GM21528 (cell line): ENCODE measurements around the gene HTRA3.

Experiments used
- ATAC-seq: cut with Tn5 transposase; IDR thresholded peaks from one replicate; pipeline ENCODE4 v1.9.1; 2021; ENCODE audit warnings: mild to moderate bottlenecking, moderate library complexity; ENCODE audit not compliant: unreplicated experiment, low FRiP score

Gene HTRA3

GRCh38 chr4:8233672-8234484 is 35.7 kb upstream of the HTRA3 start:
- ATAC-seq: no peak

GRCh38 chr4:8234715-8235114 is 34.8 kb upstream of the HTRA3 start:
- no peak for ATAC-seq

GRCh38 chr4:8235224-8235623 is 34.3 kb upstream of the HTRA3 start:
- no peak for ATAC-seq

- no peak for ATAC-seq
Observed at GRCh38 chr4:8235686-8236085, 33.9 kb upstream of the HTRA3 start.

GRCh38 chr4:8236106-8236919 is 33.2 kb upstream of the HTRA3 start:
- ATAC-seq: no peak

GRCh38 chr4:8236920-8237195 is 32.7 kb upstream of the HTRA3 start:
- ATAC-seq: no peak

GRCh38 chr4:8237256-8237989 is 32.1 kb upstream of the HTRA3 start:
- ATAC-seq: no peak

GRCh38 chr4:8238036-8238511 is 31.5 kb upstream of the HTRA3 start:
- no peak for ATAC-seq

GRCh38 chr4:8238515-8239053 is 31.0 kb upstream of the HTRA3 start:
- ATAC-seq: no peak

GRCh38 chr4:8239226-8239625 is 30.3 kb upstream of the HTRA3 start:
- ATAC-seq: no peak

- no peak for ATAC-seq
Observed at GRCh38 chr4:8239661-8240060, 29.9 kb upstream of the HTRA3 start.

GRCh38 chr4:8240211-8241041 is 29.1 kb upstream of the HTRA3 start:
- ATAC-seq: no peak

- no peak for ATAC-seq
Observed at GRCh38 chr4:8241211-8241779, 28.3 kb upstream of the HTRA3 start.

- ATAC-seq: peak; percentile 64
Observed at GRCh38 chr4:8241895-8242696, 27.5 kb upstream of the HTRA3 start.

- no peak for ATAC-seq
Observed at GRCh38 chr4:8242782-8243560, 26.6 kb upstream of the HTRA3 start.

- ATAC-seq: no peak
Observed at GRCh38 chr4:8244001-8244757, 25.4 kb upstream of the HTRA3 start.

GRCh38 chr4:8244931-8245460 is 24.6 kb upstream of the HTRA3 start:
- ATAC-seq: no peak
